GM12864 (cell line): ENCODE results near the gene MTA3.
"Not testable (repeated sequence)": the region's sequence is repeated elsewhere in the genome, so short reads cannot be mapped to it uniquely, and the experiment has no call there.

Experiments used
- DNase-seq: peaks from one replicate; pipeline ENCODE4 v3.0.0-alpha.2; 2011; ENCODE audit warnings: low read depth
- H3K4me3 ChIP-seq: 2 replicates; pipeline ENCODE4 v1.5.1; 2011; ENCODE audit warnings: mild to moderate bottlenecking, low read depth, low read length, control low read depth
- TF ChIP-seq, protein P1 (sequence below): IDR thresholded peaks from 2 replicates; pipeline ENCODE4 v1.5.1; 2011; ENCODE audit warnings: low read depth, mild to moderate bottlenecking, moderate library complexity, low read length, control low read depth, inconsistent platforms; ENCODE audit errors: missing control alignments

MTA3 gene

GRCh38 chr2:42726680-42727079 is 158.2 kb downstream of the MTA3 start:
- TF ChIP-seq, protein P1, sequence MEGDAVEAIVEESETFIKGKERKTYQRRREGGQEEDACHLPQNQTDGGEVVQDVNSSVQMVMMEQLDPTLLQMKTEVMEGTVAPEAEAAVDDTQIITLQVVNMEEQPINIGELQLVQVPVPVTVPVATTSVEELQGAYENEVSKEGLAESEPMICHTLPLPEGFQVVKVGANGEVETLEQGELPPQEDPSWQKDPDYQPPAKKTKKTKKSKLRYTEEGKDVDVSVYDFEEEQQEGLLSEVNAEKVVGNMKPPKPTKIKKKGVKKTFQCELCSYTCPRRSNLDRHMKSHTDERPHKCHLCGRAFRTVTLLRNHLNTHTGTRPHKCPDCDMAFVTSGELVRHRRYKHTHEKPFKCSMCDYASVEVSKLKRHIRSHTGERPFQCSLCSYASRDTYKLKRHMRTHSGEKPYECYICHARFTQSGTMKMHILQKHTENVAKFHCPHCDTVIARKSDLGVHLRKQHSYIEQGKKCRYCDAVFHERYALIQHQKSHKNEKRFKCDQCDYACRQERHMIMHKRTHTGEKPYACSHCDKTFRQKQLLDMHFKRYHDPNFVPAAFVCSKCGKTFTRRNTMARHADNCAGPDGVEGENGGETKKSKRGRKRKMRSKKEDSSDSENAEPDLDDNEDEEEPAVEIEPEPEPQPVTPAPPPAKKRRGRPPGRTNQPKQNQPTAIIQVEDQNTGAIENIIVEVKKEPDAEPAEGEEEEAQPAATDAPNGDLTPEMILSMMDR: no peak
- DNase-seq: no peak
- no peak overlapping the region for H3K4me3 ChIP-seq

- not testable (repeated sequence) for H3K4me3 ChIP-seq, DNase-seq
Observed at GRCh38 chr2:42731316-42731715, 162.9 kb downstream of the MTA3 start.

- TF ChIP-seq, protein P1: no peak
- no peak for DNase-seq
- no peak overlapping the region for H3K4me3 ChIP-seq
Observed at GRCh38 chr2:42733852-42734251, 165.4 kb downstream of the MTA3 start.

DNA sequence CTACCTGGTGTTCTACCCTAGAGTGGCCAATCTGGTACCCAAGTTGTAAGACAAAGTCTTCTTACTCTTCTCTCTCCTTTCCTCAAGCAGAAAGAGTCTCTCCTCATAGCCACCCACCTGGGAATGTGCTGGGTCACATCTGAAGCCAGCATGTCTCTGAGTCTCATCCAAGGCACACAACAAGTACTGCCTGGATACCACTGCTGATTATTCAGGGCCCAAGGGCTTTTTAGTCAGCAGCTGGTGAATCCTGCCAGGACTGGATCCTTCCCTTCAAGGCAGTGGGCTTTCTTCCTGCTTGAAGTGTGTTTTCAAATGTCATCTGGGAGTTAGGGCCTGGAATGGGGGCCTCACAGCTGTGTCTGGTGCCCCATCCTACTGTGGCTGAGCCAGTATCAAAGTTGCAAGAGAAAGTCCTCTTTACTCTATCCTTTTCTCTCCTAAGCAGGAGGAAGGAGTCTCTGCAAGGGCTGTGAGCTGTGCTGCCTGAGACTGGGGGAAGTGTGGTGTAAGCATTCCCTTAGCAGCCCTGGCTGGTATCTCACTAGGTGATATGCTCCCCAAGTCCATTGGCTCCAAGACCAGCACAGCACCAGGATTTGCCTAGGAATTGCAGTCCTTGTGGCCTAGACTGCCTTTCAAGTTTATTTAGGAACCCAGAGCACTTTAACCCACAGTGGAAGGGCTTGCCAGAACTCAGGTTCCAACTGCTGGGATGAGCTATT is 168.3 kb downstream of the MTA3 start:
- H3K4me3 ChIP-seq: no peak overlapping the region
- TF ChIP-seq, protein P1: no peak
- no peak for DNase-seq

DNA sequence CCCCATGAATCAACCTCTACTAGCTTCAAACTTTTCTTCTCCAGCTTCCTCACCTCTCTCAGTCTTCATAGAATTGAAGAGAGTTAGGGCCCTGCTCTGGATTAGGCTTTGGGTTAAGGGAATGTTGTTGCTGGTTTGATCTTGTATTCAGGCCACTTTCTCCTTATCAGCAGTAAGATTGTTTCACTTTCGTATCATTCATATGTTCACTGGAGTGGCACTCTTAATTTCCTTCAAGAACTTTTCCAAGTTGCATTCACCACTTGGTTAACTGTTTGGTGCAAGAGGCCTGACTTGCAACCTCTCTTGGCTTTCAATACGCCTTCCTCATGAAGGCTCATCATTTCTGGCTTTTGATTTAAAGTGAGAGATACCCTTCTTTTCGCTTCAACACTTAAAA is 172.7 kb downstream of the MTA3 start:
- TF ChIP-seq, protein P1: no peak
- DNase-seq: no peak
- no peak overlapping the region for H3K4me3 ChIP-seq

- H3K4me3 ChIP-seq: no peak overlapping the region
- TF ChIP-seq, protein P1: peak; percentile 15
- DNase-seq: no peak
Observed at GRCh38 chr2:42742740-42743658, 174.6 kb downstream of the MTA3 start.

DNA sequence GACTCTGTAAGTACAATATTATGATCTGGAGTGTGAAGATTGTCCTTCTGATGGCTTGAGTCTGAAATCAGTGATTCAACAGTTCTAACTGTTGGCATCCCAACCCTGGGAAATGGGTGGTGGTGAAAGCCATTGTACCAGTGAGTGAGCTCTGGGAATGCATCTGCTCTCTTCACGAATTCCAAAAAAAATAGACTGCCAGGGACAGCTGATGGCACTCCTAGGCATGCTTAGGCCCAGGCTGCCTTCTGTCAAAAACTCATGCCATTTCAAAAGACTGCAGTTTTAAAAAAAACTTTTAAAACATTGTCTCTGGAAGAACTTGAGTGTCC is 175.2 kb downstream of the MTA3 start:
- H3K4me3 ChIP-seq: no peak overlapping the region
- no peak for DNase-seq
- TF ChIP-seq, protein P1: no peak
